H1 (cell line): ENCODE data around the gene RABL3. TPM values are rescaled to one million over a fixed set of nuclear protein-coding genes. Genes with fewer than 3 reads are reported as not detected.
A peak's percentile ranks its signal among the peaks of the same experiment; 100 is the strongest.

Experiments used
- CTCF ChIA-PET: fragments of 300-600 bp; sonication (Branson Sonifier 250); formaldehyde crosslinking; loops from one replicate; lab custom pipeline; 2021; ENCODE audit not compliant: partially characterized antibody; lab: Charles Lee
- POLR2A ChIA-PET: fragments of 300-600 bp; sonication (Branson Sonifier 250); formaldehyde crosslinking; loops from one replicate; lab custom pipeline; 2021; ENCODE audit warnings: inconsistent platforms; ENCODE audit not compliant: partially characterized antibody; lab: Charles Lee
- DNase-seq, 2 experiments: peaks; one replicate each; pipeline versions ENCODE4 v3.0.0 to v3.0.0-alpha.2; 2010 to 2022; ENCODE audit warnings: low spot score in 2 of 2, low read depth in 1 of 2, mixed read lengths in 1 of 2
- FAIRE-seq: peaks from 2 replicates; lab custom pipeline; 2011; peaks lifted over from hg19 to GRCh38; lab: Jason Lieb, UNC
- H2AFZ ChIP-seq: 2 replicates; pipeline ENCODE4 v1.8.1; 2012; ENCODE audit warnings: low read length, inconsistent platforms
- H2AK5ac ChIP-seq: 2 replicates; pipeline ENCODE4 v1.6.1; 2013; ENCODE audit warnings: low read depth, low read length
- H2BK120ac ChIP-seq: replicated peaks from 2 replicates; pipeline ENCODE3; 2013; ENCODE audit warnings: low read depth, low read length, inconsistent platforms
- H2BK12ac ChIP-seq: 2 replicates; pipeline ENCODE4 v1.6.1; 2013; ENCODE audit warnings: low read depth, low read length
- H2BK15ac ChIP-seq: 2 replicates; pipeline ENCODE4 v1.6.1; 2013; ENCODE audit warnings: low read length
- H2BK20ac ChIP-seq: 2 replicates; pipeline ENCODE4 v1.6.1; 2013; ENCODE audit warnings: low read length
- H2BK5ac ChIP-seq: 2 replicates; pipeline ENCODE4 v1.6.1; 2013; ENCODE audit warnings: low read depth, low read length
- H3K14ac ChIP-seq: 2 replicates; pipeline ENCODE4 v1.6.1; 2013; ENCODE audit warnings: inconsistent platforms; ENCODE audit not compliant: insufficient read length
- H3K18ac ChIP-seq: 2 replicates; pipeline ENCODE4 v1.6.1; 2013; ENCODE audit warnings: low read length; ENCODE audit errors: extremely low read depth
- H3K23ac ChIP-seq: 2 replicates; pipeline ENCODE4 v1.6.1; 2013; ENCODE audit warnings: inconsistent platforms; ENCODE audit not compliant: insufficient read length
- H3K23me2 ChIP-seq: 2 replicates; pipeline ENCODE4 v1.6.1; 2013; ENCODE audit warnings: low read depth, low read length
- H3K27ac ChIP-seq: 2 replicates; pipeline ENCODE4 v1.6.1; 2011; ENCODE audit warnings: low read depth, low read length, inconsistent platforms
- H3K27me3 ChIP-seq, 4 experiments: replicated peaks in 1 of 4; 1 replicate in 1 of 4; 2 replicates in 3 of 4; pipeline versions ENCODE4 v1.6.1 to v1.8.1; 2011 to 2013; ENCODE audit warnings: low read length in 3 of 4, mild to moderate bottlenecking in 3 of 4, inconsistent platforms in 2 of 4, mixed read lengths in 2 of 4, moderate library complexity in 1 of 4; ENCODE audit not compliant: control insufficient read depth in 3 of 4, insufficient read depth in 3 of 4; ENCODE audit errors: extremely low read depth in 1 of 4
- H3K36me3 ChIP-seq, 4 experiments: 2 replicates each; pipeline versions ENCODE4 v1.6.1 to v1.8.1; 2011 to 2013; ENCODE audit warnings: mild to moderate bottlenecking in 4 of 4, low read length in 3 of 4, moderate library complexity in 2 of 4, control low read depth in 1 of 4, inconsistent platforms in 1 of 4; ENCODE audit not compliant: insufficient read depth in 4 of 4, control insufficient read depth in 2 of 4
- H3K4ac ChIP-seq: replicated peaks from 2 replicates; pipeline ENCODE3; 2013; ENCODE audit warnings: low read length, low read depth, mixed read lengths, inconsistent platforms; ENCODE audit not compliant: insufficient read length
- H3K4me1 ChIP-seq, 4 experiments: replicated peaks in 1 of 4; 1 replicate in 1 of 4; 2 replicates in 3 of 4; pipeline versions ENCODE4 v1.6.1 to v1.8.1; 2011 to 2013; ENCODE audit warnings: low read length in 3 of 4, inconsistent platforms in 2 of 4, mixed read lengths in 1 of 4; ENCODE audit not compliant: insufficient read depth in 4 of 4, control insufficient read depth in 3 of 4
- H3K4me2 ChIP-seq, 2 experiments: 2 replicates each; pipeline versions ENCODE4 v1.6.1 to v1.8.1; 2011 to 2013; ENCODE audit warnings: low read depth in 2 of 2, low read length in 2 of 2, control low read depth in 1 of 2, inconsistent platforms in 1 of 2, mild to moderate bottlenecking in 1 of 2; ENCODE audit not compliant: insufficient read depth in 1 of 2
- H3K4me3 ChIP-seq, 4 experiments: fragments of 200-600, 300-600 bp in 1 of 4; sonication (generic), shearing (Covaris generic), sonication (Bioruptor Twin) in 1 of 4; 2 replicates each; pipeline versions ENCODE4 v1.5.1 to v1.8.1; 2011 to 2016; ENCODE audit warnings: low read length in 4 of 4, low read depth in 3 of 4, control low read depth in 2 of 4, inconsistent platforms in 2 of 4, mild to moderate bottlenecking in 2 of 4, mixed read lengths in 1 of 4, moderate library complexity in 1 of 4; ENCODE audit not compliant: insufficient read depth in 2 of 4; ENCODE audit errors: extremely low read depth in 1 of 4
- H3K56ac ChIP-seq: replicated peaks from 2 replicates; pipeline ENCODE3; 2013; ENCODE audit warnings: low read depth, mild to moderate bottlenecking, mixed read lengths, low read length, inconsistent platforms; ENCODE audit not compliant: insufficient read length
- H3K79me1 ChIP-seq: 2 replicates; pipeline ENCODE4 v1.6.1; 2013; ENCODE audit warnings: low read depth, low read length, control low read depth
- H3K79me2 ChIP-seq, 2 experiments: 2 replicates each; pipeline versions ENCODE4 v1.6.1 to v1.8.1; 2012 to 2013; ENCODE audit warnings: low read length in 2 of 2, mild to moderate bottlenecking in 2 of 2, inconsistent platforms in 1 of 2; ENCODE audit not compliant: insufficient read depth in 2 of 2, control insufficient read depth in 1 of 2
- H3K9ac ChIP-seq, 4 experiments: replicated peaks in 1 of 4; 1 replicate in 1 of 4; 2 replicates in 3 of 4; pipeline versions ENCODE4 v1.6.1 to v1.8.1; 2011 to 2013; ENCODE audit warnings: low read depth in 3 of 4, low read length in 3 of 4, control low read depth in 2 of 4, mild to moderate bottlenecking in 2 of 4, moderate library complexity in 2 of 4, inconsistent platforms in 1 of 4; ENCODE audit errors: extremely low read depth in 1 of 4
- H3K9me3 ChIP-seq, 2 experiments: 2 replicates each; pipeline versions ENCODE4 v1.6.1 to v1.8.1; 2012 to 2013; ENCODE audit warnings: mild to moderate bottlenecking in 2 of 2, moderate library complexity in 2 of 2, control low read depth in 1 of 2, inconsistent platforms in 1 of 2, low read depth in 1 of 2, low read length in 1 of 2, mixed read lengths in 1 of 2; ENCODE audit not compliant: insufficient read depth in 2 of 2
- H4K20me1 ChIP-seq, 2 experiments: replicated peaks in 1 of 2; 2 replicates each; pipeline versions ENCODE3 to v1.8.1; 2011 to 2013; ENCODE audit warnings: inconsistent platforms in 2 of 2, low read length in 2 of 2, mild to moderate bottlenecking in 1 of 2; ENCODE audit not compliant: insufficient read depth in 2 of 2, control insufficient read depth in 1 of 2
- H4K5ac ChIP-seq: 2 replicates; pipeline ENCODE4 v1.6.1; 2013; ENCODE audit warnings: low read length, low read depth, mixed read lengths, inconsistent platforms; ENCODE audit not compliant: insufficient read length
- H4K8ac ChIP-seq: 2 replicates; pipeline ENCODE4 v1.8.0; 2013; ENCODE audit warnings: mild to moderate bottlenecking, moderate library complexity, low read length, inconsistent platforms; ENCODE audit not compliant: insufficient read depth; ENCODE audit errors: extremely low read depth
- H4K91ac ChIP-seq: replicated peaks from 2 replicates; pipeline ENCODE3; 2013; ENCODE audit warnings: low read length, mixed read lengths, inconsistent platforms; ENCODE audit not compliant: insufficient read length
- BACH1 ChIP-seq: IDR thresholded peaks from 2 replicates; pipeline ENCODE4 v1.6.1; 2012; ENCODE audit warnings: low read length, improper control_type of control experiment
- MAFK ChIP-seq: IDR thresholded peaks from 2 replicates; pipeline ENCODE4 v1.6.1; 2012; ENCODE audit warnings: low read depth, mild to moderate bottlenecking, improper control_type of control experiment, low read length
- POU5F1 ChIP-seq: IDR thresholded peaks from 2 replicates; pipeline ENCODE4 v1.6.1; 2011; ENCODE audit warnings: low read depth, mild to moderate bottlenecking, low read length, moderate library complexity
- SRF ChIP-seq: IDR thresholded peaks from 2 replicates; pipeline ENCODE4 v1.6.1; 2011; ENCODE audit warnings: mild to moderate bottlenecking, low read depth, low read length, moderate library complexity
- WGBS, 2 experiments: shearing (Covaris generic) in 1 of 2; methylation state at CpG; one replicate each; pipeline versions ENCODE4 v1.1.6 to v1.1.7; 2013 to 2015; ENCODE audit warnings: low lambda C conversion rate in 2 of 2, mixed read lengths in 2 of 2, inconsistent platforms in 1 of 2, low coverage in 1 of 2, missing lambda C conversion rate in 1 of 2; ENCODE audit not compliant: insufficient replicate concordance in 2 of 2, insufficient coverage in 1 of 2, insufficient read length in 1 of 2; ENCODE audit errors: extremely low coverage in 1 of 2, missing lambda C conversion rate in 1 of 2; 5-methylcytosine and 5-hydroxymethylcytosine counted together
- polyA plus RNA-seq, 7 experiments: library from polyadenylated mRNA; depleted of rRNA in 3 of 7; stranded (reverse) in 5 of 7; unstranded in 2 of 7; fragments of >200 nt in 5 of 7; fragments of 200-250 nt in 2 of 7; gene quantifications; 1 replicate in 5 of 7; 2 replicates in 1 of 7; 4 replicates in 1 of 7; pipeline versions ENCODE4 v1.2.1 to v1.2.3, GENCODE V29; 2011 to 2013; ENCODE audit warnings: missing spikeins in 2 of 7, mixed read lengths in 2 of 7
- total RNA-seq: library from RNA; stranded (reverse); fragmentation: NEBNext Ultra II Directional; extraction: Animal tissue kit (Norgen Biotek cat#: 25700); gene quantifications from 2 replicates; pipeline ENCODE4 v1.2.1, GENCODE V29; 2021
- TF ChIP-seq, protein P1 (sequence below): IDR thresholded peaks from 2 replicates; pipeline ENCODE4 v1.6.1; 2012; ENCODE audit warnings: inconsistent platforms

Gene RABL3
- total and polyA plus RNA-seq, 2 of the 8 experiments (the other 6 are each of a cell fraction or from before 2014, with no cell fraction given): 4.4 to 19.2 TPM

DNA sequence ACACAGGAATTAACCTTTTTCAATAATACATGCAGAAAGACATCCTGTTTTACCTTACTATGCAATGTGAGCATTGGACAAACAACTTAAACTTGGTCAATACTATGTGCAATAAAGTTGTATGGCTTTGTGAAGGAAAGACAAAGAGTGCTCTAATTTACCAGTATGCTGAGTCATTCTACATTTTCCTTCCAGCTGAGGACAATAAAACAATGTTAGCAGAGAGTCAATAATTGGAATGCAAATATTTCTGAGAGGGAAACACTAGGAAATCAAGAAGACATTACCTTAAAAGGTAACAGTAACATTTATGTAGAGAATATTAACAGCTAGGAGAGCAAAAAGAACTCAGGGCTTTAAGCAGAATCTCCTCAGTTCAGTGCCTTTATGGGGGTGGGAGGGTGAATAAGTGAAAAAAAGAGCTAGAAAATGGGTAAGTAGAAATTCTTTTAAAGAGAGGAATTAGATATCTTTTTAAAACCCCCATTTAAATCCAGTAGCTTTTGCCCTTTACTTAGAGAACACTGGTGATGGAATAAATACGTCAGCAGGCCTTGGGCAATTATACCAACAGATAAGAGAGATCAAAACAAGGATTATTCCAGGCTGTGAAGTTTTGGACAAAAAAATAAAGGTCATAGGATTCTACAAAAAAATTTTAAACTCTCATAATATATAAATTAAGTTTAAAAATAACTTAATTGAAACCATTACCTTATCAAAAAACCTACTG lies 48.7 kb downstream of the RABL3 start:
- Histone ChIP-seq H4K20me1 (no peaks in the 10 kb centered on the region), H3K56ac (no peak overlapping the region), H2BK120ac (no peak overlapping the region), H4K5ac (no peak overlapping the region), H3K14ac (no peak overlapping the region), H3K23ac (no peak overlapping the region), H3K79me1 (no peaks in the 10 kb centered on the region), H3K9ac (no peak overlapping the region; a peak in 1 of 7 replicates), H4K91ac (no peak overlapping the region), H2AK5ac (no peak overlapping the region), H2BK15ac (no peak overlapping the region), H3K36me3 (no peaks in the 10 kb centered on the region), H3K27ac (no peak overlapping the region; the same call in 1 of the 2 replicates), H2BK20ac (no peak overlapping the region), H3K79me2 (no peaks in the 10 kb centered on the region), H3K18ac (no peak overlapping the region), H3K4ac (no peak overlapping the region), H3K4me3 (no peak overlapping the region), H3K9me3 (no peaks in the 10 kb centered on the region), H2BK5ac (no peak overlapping the region), H3K27me3 (no peaks in the 10 kb centered on the region), H3K4me2 (no peak overlapping the region), H4K8ac (no peak overlapping the region), H2BK12ac (no peak overlapping the region), H3K4me1 (peaks cover 2 to 7% (median 4%) of the 10 kb centered on the region in 4 experiments; a peak in 5 of 7 replicates), H3K23me2 (no peaks in the 10 kb centered on the region; the same call in 1 of the 2 replicates), H2AFZ (no peak overlapping the region)
- ChIA-PET CTCF (interaction anchor here (1.2 kb wide), 1 partner anchor 126 kb away, joined by 3 read pairs; no protein-coding TSS in a partner anchor), POLR2A (interaction anchor here (0.6 to 1.3 kb wide), 3 partner anchors 11 to 129 kb away, joined by 3 to 5 read pairs (median 3); partner anchors contain the start of gene HGD)
- WGBS, 2 experiments: 92% methylated on average over 1 of the region's 1 CpG; no CpG with 5 or more reads in 1 of the 2 experiments
- TF ChIP-seq MAFK (peak; percentile 81), SRF (0 out of 2 replicates have a peak, but pooled peaks have one; percentile 10), POU5F1 (no peak), BACH1 (peak; percentile 76; the same call in 1 of the 2 replicates)
- TF ChIP-seq, protein P1, sequence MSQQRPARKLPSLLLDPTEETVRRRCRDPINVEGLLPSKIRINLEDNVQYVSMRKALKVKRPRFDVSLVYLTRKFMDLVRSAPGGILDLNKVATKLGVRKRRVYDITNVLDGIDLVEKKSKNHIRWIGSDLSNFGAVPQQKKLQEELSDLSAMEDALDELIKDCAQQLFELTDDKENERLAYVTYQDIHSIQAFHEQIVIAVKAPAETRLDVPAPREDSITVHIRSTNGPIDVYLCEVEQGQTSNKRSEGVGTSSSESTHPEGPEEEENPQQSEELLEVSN: no peak
- FAIRE-seq: no peak
- DNase-seq: no peak
